NCI-H510A treated with DMSO at 0.1 percent for 48 hours (cell line): ENCODE results near the gene MYCT1.

Experiments
- DNase-seq: peaks from one replicate; lab custom pipeline; 2025; lab: John Stamatoyannopoulos, UW

Gene MYCT1

DNA sequence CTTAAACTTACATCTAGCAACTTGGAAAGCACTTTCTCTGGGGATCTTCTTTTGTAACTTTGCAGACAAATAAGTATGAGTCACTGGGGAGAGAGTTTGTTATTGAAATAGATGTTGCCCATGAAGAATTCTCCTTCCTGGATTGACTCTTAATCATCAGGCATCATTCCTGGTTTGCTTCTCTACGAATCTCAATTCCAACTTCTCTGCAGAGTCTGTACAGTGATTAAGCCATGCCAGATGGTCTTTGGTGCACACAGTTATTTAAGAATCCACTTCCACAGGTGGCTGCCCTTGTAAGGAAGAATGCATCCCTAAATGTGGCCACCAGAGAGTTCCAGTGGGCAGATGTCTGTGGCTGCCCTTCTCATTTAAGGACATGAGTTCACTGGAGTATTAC is 25.7 kb downstream of the MYCT1 start:
- DNase-seq = no peak

DNA sequence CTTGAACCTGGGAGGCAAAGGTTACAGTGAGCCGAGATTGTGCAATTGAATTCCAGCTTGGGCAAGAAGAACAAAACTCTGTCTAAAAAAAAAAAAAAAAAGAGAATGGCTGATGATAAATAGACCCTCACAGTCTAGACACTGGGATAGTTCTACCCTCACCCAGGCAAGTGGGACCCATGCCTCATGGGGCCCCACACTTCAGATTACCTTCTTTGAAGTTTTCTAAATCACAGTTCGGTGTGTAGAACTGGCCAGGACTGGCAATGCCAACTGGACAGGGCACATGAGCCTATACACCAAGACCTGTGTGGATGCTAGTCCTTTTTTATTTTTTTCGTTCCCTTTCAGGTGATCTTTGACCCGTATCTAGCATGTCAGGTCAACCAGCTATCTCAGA is 28.6 kb downstream of the MYCT1 start:
- no peak for DNase-seq

DNA sequence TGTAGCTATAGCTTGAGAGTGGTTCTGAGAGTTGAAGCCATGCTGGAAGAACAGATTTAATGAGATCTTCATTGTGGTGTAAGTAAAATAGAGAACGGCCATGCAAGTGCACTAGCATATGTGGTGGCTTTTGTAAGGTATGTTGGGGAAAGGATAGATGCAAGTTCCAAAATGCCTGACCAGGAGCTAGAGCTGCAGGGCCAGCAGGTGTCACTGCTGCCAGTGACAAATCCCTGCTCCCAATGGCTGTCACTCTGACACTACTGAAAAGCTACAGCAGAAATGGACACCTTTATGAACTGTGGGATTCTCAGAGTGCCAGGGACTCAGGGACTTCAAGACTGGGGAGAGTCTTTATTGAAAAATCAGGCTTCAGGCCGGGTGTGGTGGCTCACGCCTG is 29.8 kb downstream of the MYCT1 start:
- DNase-seq = no peak

DNA sequence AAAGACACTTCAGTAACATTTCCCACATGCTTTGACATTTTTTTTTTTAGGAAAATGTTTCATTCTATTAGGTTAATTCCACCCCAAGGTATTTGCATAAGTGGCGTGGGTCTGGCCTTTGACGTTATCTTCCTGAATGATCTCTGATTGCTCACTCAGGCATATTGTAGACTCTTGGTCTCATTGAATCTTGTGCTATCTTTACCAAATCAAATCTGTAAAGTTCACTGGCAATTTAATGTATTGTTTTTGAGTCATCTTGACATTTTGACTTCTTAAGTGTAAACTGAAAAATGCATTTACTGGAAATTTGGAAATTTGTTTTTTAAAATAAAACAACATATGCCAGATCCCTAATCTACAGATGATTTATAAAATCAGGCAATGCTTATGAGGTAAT is 36.9 kb downstream of the MYCT1 start:
- DNase-seq = no peak

DNA sequence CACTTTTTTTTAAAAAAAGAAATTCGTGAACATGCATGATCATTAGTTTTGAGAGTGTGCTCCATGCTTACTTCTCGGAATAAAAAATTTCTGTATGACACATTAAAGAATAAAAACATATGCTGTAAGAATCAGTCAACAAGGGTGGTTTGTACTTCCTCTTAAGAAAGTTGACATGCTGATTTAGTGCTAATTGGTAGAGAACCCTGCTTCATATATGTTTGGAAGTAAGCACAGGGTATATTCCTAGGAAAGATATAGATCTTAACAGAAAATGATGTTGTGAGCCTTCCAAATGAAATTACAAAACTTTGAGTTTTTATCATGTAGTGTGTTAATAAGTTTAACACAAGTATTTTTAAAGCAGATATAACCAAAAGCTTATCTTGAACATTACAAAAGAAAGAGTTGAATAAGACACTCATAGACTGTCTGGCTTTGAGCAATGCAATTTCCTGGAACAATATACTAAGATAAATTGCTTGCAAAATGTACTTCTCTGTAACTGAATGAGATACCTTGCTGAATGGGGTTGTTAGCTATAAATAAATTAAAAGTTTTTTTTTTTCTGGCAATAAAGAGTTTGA is 39.1 kb downstream of the MYCT1 start:
- DNase-seq = no peak

DNA sequence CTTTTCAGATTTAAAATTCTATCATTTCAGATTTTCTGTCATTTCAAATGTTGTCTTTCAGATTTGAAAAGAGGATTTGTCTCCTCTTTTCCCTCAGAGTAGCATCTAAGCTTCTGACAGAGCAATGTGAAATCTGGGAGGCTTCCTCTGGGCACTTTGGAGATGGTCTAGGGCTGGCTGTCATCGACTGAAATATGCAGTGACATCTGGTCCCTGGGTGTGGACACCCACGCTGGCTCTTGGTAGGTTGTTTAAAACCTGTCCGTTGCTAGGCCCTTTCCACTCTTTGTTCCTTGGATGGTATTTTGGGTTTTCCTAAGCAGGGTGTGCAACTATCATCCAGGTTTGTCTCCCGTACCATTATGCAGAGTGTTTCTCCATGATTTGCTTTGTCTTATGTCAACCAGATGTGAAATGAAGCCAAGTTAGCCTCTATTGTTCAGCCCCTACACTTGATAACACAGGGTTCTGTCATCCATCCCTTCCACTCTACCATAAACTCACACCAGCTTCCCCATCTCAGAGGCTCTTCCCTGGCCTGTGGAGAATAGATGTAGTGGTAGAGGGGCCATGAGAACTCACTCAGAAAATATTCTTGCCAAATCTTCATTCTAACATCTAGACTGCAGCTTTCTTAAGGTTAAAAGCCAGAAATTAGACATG is 47.9 kb downstream of the MYCT1 start:
- DNase-seq = no peak

DNA sequence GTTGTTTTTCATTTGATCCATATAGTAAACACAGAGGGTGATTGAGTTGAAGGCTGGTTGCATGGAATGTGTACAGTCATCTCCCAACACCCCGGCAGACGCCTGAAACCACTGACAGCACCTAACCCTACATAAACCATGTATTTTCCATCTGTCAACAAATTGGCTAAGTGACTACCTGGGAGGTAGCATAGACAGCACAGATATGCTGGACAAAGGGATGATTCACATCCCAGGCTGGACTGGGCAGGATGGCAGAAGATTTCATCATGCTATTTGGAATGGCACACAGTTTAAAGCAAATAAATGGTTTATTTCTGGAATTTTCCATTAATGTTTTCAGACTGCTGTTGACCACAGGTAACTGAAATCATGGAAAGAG is 48.5 kb downstream of the MYCT1 start:
- DNase-seq = no peak

DNA sequence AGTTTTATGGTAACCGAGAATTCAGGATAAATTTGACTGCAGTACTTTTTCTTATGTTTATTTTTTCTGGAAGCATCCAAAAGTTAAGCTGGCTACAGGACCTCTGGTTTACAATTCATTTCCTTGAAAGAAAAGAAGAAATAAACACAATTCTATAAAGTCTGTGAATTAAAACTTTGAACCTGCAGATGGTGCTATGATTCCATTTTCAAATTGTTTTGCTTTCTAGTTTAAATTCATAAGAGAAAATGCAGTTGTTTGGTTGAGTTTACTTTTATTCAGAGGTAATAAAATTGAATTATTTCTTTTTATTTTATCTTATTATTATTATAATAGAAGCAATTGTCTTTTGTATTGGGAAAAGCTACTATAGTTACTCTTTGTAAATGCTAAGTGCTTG is 51.1 kb downstream of the MYCT1 start:
- peak; percentile 34 for DNase-seq

DNA sequence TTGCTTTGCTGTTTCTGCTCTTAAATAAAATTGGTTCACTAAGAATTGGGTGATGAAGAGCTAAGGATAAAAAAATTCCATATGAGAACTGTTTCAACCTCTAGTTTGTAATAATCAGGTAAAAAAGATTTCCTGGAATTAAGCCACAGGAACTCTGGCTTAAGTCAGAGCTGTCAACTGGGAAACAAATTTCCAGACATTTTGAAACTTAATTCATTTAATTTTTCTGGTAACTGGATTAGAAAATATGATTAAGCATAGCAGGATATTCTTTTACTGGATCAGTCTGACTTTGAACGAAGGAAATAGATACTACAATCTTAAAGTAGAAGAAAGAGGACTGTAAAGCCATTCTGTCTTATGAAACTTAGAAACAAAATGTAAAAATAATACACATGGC is 51.6 kb downstream of the MYCT1 start:
- no peak for DNase-seq

DNA sequence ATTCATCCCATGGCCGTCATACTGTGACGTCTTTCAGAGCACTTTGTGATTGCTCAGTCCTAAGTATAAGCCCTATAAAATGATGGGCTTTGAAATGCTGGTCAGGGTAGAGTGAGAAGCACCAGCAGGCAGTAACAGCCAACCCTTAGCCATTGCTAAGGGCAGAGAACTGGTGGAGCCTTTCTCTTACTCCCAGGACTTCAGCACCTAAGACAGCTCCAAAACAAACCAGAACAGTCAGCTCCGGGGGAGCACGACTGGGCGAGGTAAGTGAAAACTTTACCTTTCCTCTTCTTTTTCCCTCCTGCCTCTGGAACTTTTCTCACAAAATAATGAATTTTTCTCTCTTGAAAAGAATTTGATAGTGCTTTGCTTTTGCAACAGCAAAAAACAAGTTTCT is 53.0 kb downstream of the MYCT1 start, which contains the start of gene VIP:
Gene VIP, plus strand, starts transcription at position 104 of the 400 bp plus-strand sequence. CDS start 1,381 bp downstream, outside the sequence.
- DNase-seq = no peak

DNA sequence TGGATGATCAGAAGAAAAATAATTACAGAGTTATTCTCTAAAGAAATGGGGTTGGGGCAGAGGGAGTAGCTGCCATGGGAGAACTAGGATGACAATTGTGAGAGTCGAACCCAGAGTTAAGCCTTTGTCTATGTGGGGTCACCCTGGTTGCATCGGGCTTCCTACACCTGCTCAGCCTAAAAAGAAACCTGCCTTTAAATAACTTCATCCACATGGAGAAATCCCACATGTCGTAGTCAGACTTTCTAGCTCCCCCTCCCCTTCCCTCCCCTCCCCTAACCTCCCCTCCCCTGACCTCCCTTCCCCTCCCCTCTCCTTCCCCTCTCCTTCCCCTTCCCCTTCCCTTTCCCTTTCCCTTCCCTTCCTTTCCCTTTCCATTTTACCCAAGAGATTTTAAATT is 67.6 kb downstream of the MYCT1 start:
- DNase-seq = no peak

DNA sequence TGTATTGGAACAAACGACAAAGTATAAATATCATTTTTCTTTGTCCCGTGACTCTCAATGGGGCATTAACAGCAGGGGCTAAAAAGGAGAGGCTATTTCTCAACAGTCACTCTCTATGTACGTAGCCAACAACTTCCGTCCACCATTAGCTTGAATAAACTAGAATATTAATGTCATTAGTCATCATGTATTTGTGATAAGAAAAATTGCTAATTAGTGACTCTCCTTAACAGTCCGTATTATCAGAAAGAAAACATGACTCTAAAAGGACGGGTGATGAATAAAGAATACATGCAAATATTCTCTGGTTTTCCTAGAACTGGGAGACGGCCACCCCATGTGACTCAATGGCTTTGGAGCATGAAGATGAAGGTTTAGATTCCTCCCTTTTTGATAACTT is 71.5 kb downstream of the MYCT1 start:
- DNase-seq = no peak

DNA sequence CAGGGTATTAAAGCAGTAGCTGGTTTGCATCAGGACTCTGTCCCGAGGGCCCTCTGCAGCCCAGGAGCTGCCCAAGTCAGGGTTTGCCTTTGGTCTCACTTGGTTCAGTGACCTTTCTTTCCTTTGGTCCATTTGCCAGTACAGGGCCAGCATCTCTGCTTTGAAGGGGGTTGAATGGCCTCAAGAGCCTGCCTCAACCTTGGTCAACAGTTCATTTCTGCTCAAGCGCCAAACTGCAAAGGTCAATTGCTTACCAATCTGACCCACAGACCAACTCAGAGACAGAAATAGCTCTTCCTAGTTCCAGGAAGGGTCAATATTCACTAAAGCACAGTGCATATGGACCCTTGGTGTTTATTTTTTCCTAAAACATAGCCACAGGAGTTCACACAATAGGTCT is 72.3 kb downstream of the MYCT1 start:
- DNase-seq = no peak

DNA sequence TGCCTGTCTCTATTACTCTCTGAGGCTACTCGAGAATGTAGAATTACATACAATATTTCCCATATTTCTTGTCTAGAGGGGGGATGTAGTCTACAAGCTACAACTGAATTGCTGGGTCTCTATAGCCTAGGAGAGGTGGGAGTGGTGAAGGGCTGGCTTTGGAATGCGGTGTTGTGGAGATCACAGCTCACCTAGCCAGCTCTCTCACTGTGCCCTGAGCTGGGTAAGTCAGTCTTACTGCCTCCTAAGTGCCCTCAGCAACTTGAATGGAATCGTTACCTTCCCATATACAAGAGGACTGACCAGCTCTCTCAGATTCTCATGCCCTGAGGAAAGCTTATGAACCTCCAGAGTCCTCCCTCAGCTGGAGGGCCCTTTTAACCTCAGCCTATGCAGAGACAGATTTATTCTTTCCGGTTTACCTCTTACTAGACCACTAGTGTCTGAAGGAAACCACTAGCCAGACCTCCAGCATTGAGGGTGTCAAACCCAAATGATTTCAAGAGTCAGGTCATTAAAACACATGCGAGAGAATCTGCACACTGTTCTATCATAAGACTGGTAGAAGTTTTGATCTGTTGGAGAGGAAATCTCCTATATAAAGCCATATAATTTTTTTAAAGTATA is 73.5 kb downstream of the MYCT1 start:
- DNase-seq = no peak
